DMS114 treated with DMSO at 0.1 percent for 48 hours (cell line): ENCODE results near the gene RHBDF2.
A peak's percentile ranks its signal among the peaks of the same experiment; 100 is the strongest.

Experiments used
- DNase-seq: peaks from one replicate; lab custom pipeline; 2025; ENCODE audit not compliant: unreplicated experiment; lab: John Stamatoyannopoulos, UW

The RHBDF2 gene

GRCh38 chr17:76467366-76467765 is 33.9 kb downstream of the RHBDF2 start, which contains the start of gene AANAT:
Gene AANAT, plus strand, starts transcription at chr17:76467603. Its CDS starts 1,144 bp downstream, at chr17:76468747.
- no peak for DNase-seq

DNA sequence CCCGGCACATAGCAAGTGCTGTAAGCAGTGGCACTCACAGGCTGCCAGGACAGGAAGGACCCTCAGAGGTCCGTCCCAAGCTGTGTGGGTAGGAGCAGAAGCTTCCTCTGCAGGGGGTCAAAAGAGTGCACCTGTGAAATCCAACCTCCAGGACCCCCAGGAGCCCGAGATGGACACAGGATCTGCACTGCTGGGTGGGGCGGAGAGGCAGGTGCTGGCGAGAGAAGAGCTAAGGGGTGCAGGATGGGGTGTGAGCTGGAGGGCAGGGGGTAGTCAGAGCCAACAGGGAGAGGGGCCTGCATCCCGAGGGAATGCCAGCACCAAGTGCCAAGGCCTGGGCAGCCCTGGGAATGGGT is 34.5 kb downstream of the RHBDF2 start:
- no peak for DNase-seq

DNA sequence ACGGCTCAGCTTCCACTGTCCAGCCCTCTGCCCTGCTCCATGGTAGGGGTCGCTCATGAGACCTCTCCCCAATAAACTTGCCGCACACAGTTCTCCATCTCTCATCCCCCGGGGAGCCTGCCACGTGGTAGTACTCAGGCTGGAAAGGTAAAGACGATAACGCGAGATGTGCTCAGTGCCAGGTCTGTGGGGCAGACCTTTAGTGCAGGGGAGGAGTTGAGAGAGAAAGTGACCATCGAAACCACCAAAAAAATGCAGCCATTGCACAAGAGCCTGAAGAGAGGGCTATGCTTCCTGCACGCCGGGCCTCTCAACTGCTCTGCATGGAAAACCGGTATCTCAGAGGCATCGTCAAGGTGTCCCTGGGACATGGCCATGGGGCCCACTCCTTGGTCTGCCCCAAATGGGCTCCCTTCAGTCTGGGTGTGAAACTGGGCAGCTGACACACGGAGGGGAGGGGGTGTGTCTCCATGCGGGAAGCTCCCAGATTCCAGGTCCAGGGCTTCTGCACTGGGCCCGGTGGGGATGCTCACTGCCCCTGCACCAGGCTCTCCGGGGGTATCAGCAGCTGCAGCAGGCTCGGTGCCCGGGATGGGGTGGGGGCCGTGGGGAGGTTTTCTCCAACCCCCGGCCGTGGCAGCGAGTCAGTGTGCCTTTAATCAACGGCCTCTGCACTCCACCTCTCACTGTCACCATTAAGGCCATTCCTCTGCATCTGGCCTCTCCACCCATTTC is 38.5 kb downstream of the RHBDF2 start:
- no peak for DNase-seq

- no peak for DNase-seq
Measured at GRCh38 chr17:76461765-76462555, 39.3 kb downstream of the RHBDF2 start.

DNA sequence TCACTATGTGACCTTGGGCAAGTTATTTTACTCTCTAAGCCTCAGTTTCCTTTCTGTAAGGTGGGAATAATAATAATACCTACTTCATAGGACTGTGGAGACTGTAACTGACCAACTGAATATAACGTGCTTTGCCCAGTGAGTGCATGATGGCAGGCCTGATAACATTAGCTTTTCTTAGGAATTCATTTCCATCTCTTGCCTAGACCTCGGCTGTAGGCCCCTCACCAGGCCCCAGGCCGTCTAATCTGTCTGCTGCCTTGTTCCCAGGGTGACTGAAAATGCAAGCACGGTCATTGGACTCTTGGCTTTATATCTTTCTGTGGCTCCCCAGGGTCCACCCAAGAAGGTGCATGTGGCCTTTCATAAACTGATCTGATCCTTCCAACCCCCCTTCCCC is 41.5 kb downstream of the RHBDF2 start:
- DNase-seq: no peak

- DNase-seq: peak; percentile 16
Measured at GRCh38 chr17:76458580-76459490, 42.4 kb downstream of the RHBDF2 start.

GRCh38 chr17:76453431-76453743 is 47.8 kb downstream of the RHBDF2 start:
- DNase-seq: no peak

- peak; percentile 83 for DNase-seq
Measured at GRCh38 chr17:76452660-76453430, 48.4 kb downstream of the RHBDF2 start, which contains the start of gene UBE2O. Gene UBE2O, minus strand, starts transcription at chr17:76453152. Its CDS starts 11 bp downstream, at chr17:76453141.

DNA sequence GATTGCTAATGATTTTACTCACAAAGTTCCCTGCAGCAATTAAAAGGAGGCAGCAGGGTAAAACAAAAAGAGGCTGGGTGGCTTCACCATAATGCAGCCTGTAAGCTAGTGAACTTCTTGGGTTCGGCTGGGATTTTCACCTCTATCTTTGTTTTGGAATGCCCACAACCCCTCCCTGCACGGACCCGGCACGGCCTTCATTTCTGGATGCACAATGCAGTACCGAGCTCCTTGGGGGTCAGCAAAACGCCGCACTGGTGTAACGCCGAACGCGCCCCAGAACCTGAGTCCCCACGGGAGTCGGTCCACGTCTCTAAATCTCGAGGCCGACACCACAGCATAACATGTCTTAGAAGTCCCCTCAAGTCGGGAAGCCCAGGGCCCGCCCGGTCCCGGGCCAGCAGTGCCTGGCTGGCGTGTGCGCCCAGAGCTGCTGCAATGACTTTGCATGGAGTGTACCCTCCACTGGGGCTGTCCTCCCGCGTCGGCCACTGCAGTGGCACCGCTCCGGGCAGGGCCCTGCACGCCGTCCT is 49.0 kb downstream of the RHBDF2 start:
- no peak for DNase-seq

DNA sequence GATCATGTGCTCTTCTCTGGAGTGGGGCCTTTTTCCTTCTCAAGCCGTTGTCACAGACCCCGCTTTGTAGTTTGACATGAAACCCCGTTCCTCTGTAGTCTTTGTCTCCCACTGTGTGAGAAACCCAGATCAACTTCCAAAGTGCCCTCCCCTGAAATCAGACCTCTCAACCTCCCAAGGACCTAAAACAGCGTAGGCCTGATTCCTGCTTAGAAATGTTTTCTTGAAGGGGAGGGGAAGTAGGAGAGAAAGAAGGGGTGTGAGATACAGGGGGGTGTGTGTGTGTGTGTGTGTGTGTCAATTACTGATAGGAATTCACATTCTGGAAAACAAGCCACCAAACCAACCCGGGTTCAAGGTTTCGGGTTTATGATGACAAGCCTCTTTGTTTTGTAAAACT is 49.7 kb downstream of the RHBDF2 start:
- no peak for DNase-seq

GRCh38 chr17:76449126-76449525 is 52.1 kb downstream of the RHBDF2 start:
- DNase-seq: no peak

GRCh38 chr17:76447931-76448652 is 53.1 kb downstream of the RHBDF2 start:
- DNase-seq: no peak

- DNase-seq: no peak
Measured at GRCh38 chr17:76446449-76447231, 54.6 kb downstream of the RHBDF2 start.

DNA sequence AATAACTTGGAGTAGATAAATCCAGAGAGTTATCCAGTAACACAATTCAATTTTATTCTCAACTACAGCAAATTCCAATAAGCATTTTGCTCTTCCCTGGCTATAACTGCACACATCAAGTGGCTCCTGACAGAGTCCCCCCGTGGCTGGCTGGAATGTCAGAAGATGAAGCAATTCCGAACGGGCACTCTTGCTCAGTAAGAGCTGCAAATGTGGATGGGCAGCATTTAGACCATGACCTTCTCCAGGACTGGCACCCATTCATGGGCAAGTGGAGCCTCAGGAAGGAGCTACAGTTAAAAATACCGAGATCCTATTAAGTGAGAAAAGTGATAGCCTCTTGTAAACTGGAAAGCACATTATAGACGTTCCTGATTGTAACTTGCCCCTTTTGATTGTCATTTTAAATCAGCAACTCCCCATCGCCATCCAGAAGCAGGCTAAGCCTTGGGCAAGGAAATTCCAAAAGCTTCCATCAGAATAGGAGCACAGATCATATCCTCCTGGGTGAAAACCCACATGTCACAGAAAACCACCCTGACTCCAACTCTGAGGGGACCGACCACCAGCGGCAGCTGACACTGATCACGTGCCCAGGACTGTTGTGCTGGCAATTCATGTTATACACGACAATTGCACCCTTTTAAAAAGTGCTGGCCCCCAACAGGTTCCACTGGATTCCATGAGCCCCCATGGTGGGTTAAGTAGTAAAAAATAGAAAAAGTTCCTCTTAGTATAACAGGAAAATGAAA is 55.4 kb downstream of the RHBDF2 start:
- DNase-seq: no peak

- no peak for DNase-seq
Measured at GRCh38 chr17:76444518-76445311, 56.5 kb downstream of the RHBDF2 start.

DNA sequence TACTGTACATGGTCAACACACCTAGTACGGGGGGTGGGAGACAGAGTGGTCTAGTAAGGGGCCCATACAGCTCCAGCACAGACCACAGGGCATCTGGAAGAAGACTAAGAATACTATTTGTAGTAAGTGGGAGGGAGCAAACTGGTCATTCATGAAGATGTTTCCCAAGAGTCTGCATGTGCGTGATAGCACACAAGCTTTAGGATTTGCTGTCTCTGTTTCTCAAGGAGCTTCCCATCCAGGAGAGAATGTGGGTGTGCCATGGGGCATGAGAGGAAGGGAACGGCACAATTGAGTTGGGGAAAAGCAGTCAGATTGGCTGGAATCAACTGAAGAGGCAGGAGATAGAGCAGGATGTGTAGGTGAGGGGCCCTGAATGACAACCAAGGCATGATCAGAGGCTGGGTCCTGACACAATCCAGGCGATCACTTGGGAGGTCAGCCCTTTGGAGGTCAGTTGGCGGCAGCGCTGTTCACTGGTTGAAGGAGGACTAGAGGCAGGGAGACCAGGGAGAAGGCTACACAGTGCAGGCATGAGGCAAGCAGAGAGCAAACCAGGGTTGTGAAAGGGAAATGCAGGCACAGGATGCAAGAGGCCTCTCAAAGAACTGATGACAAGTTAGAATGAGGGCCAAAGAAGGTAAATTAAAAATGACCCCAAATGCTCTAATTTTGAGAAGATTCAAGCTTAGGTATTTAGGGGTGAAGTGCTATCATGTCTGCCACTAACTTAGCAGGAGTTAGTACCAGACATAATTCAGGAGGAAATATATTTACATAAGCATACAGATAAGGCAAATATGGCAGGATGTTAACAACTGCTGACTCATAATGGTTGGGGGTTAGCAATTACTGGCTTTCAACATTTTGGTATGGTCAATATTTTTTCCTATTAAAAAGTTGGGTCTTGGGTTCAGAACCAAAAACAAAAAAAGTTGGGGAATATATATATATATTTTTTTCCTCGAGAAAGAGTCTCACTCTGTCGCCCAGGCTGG is 58.6 kb downstream of the RHBDF2 start:
- DNase-seq: no peak
